HepG2 (cell line): ENCODE data around the gene INAFM1. TPM values are rescaled to one million over a fixed set of nuclear protein-coding genes. Genes with fewer than 3 reads are reported as not detected.

ENCODE experiments used
- ARID4A ChIP-seq: sonication (generic); formaldehyde crosslinking; IDR thresholded peaks from 2 replicates; pipeline ENCODE4 v1.5.0; 2020; ENCODE audit warnings: mild to moderate bottlenecking, missing genetic modification reagents, borderline replicate concordance
- ATF4 ChIP-seq, 2 experiments: fragments of 450-650 bp in 1 of 2; sonication (generic) in 1 of 2; formaldehyde crosslinking; IDR thresholded peaks; 2 replicates each; pipeline versions ENCODE4 v1.5.0 to v1.8.0; 2020 to 2022; ENCODE audit warnings: mild to moderate bottlenecking in 1 of 2, missing genetic modification reagents in 1 of 2
- BORCS8-MEF2B ChIP-seq: sonication (generic); formaldehyde crosslinking; IDR thresholded peaks from 2 replicates; pipeline ENCODE4 v1.8.0; 2022; ENCODE audit warnings: mild to moderate bottlenecking, missing genetic modification reagents
- ELF1 ChIP-seq: sonication (generic); formaldehyde crosslinking; IDR thresholded peaks from 2 replicates; pipeline ENCODE4 v1.4.0; 2020; ENCODE audit warnings: missing genetic modification reagents
- NFKB2 ChIP-seq: sonication (generic); formaldehyde crosslinking; IDR thresholded peaks from 2 replicates; pipeline ENCODE4 v1.4.0; 2020; ENCODE audit warnings: missing genetic modification reagents, borderline replicate concordance
- PHF8 ChIP-seq: sonication (generic); formaldehyde crosslinking; IDR thresholded peaks from 2 replicates; pipeline ENCODE4 v1.5.0; 2020; ENCODE audit warnings: missing genetic modification reagents
- PPARG ChIP-seq: conservative IDR thresholded peaks from 2 replicates; pipeline ENCODE4 v1.6.1; 2016; ENCODE audit warnings: missing biosample characterization, missing genetic modification reagents
- RNF219 ChIP-seq: sonication (generic); formaldehyde crosslinking; IDR thresholded peaks from 2 replicates; pipeline ENCODE4 v1.5.0; 2020; ENCODE audit warnings: mild to moderate bottlenecking, missing genetic modification reagents
- SKI ChIP-seq: fragments of 450-650 bp; IDR thresholded peaks from one replicate; pipeline ENCODE4 v1.6.1; 2018; ENCODE audit warnings: mild to moderate bottlenecking; ENCODE audit not compliant: partially characterized antibody
- SMC3 ChIP-seq: IDR thresholded peaks from 2 replicates; pipeline ENCODE4 v1.6.1; 2011; ENCODE audit warnings: low read length, improper control_type of control experiment
- SOX5 ChIP-seq: IDR thresholded peaks from 2 replicates; pipeline ENCODE4 v1.6.1; 2016; ENCODE audit warnings: borderline replicate concordance
- SOX6 ChIP-seq, 2 experiments: fragments of 450-650 bp in 1 of 2; sonication (generic) in 1 of 2; formaldehyde crosslinking in 1 of 2; IDR thresholded peaks; 2 replicates each; pipeline versions ENCODE4 v1.4.0 to v1.6.1; 2017 to 2020; ENCODE audit warnings: antibody characterized with exemption in 1 of 2, mild to moderate bottlenecking in 1 of 2, missing genetic modification reagents in 1 of 2
- ZBTB14 ChIP-seq: sonication (generic); formaldehyde crosslinking; IDR thresholded peaks from 2 replicates; pipeline ENCODE4 v1.4.0; 2020; ENCODE audit warnings: missing genetic modification reagents
- ZBTB46 ChIP-seq: sonication (generic); formaldehyde crosslinking; IDR thresholded peaks from 2 replicates; pipeline ENCODE4 v1.4.0; 2020; ENCODE audit warnings: mild to moderate bottlenecking, missing genetic modification reagents, borderline replicate concordance
- ZNF614 ChIP-seq: IDR thresholded peaks from 2 replicates; pipeline ENCODE4 v1.6.1; 2018; ENCODE audit warnings: missing biosample characterization, missing genetic modification reagents, inconsistent platforms, borderline replicate concordance
- ZNF749 ChIP-seq: sonication (generic); formaldehyde crosslinking; IDR thresholded peaks from 2 replicates; pipeline ENCODE4 v1.8.0; 2022; ENCODE audit warnings: mild to moderate bottlenecking, missing genetic modification reagents, moderate library complexity, borderline replicate concordance
- polyA plus RNA-seq, 8 experiments: library from polyadenylated mRNA; depleted of rRNA in 3 of 8; stranded (reverse) in 7 of 8; unstranded in 1 of 8; fragments of >200 nt; fragmentation: Illumina TruSeq in 4 of 8; extraction: Trizol in 4 of 8; gene quantifications; 2 replicates each; pipeline versions ENCODE4 v1.2.1 to v1.2.3, GENCODE V29; 2011 to 2016; ENCODE audit warnings: low read depth in 4 of 8, missing spikeins in 1 of 8, mixed read lengths in 1 of 8; ENCODE audit not compliant: insufficient read depth in 1 of 8
- total RNA-seq, 5 experiments: library from RNA; depleted of rRNA; stranded (reverse); fragments of >200 nt; fragmentation: Illumina TruSeq; extraction: Trizol; gene quantifications; 2 replicates each; pipeline ENCODE4 v1.2.3, GENCODE V29; 2016; ENCODE audit warnings: low read depth in 1 of 5

The INAFM1 gene
- total and polyA plus RNA-seq, 2 of the 13 experiments (the other 11 are each of a cell fraction or from before 2014, with no cell fraction given): 0.88 to 1.9 TPM

GRCh38 chr19:47310819-47311218 lies 36.1 kb downstream of the INAFM1 start (continued):
- no peak for TF ChIP-seq ZBTB14 (CRISPR knock-in tag)
- TF ChIP-seq ZNF749 (CRISPR knock-in tag): no peak
- no peak for TF ChIP-seq BORCS8-MEF2B (CRISPR knock-in tag)
- no peak for TF ChIP-seq NFKB2 (CRISPR knock-in tag)
- peak; percentile 25; the same call in 1 of the 2 replicates for TF ChIP-seq ARID4A (CRISPR knock-in tag)
- no peak for TF ChIP-seq ZNF614 (CRISPR knock-in tag)
- peak; percentile 11; the same call in 1 of the 2 replicates for TF ChIP-seq SMC3
- TF ChIP-seq ELF1 (CRISPR knock-in tag): no peak
- TF ChIP-seq RNF219 (CRISPR knock-in tag): 0 out of 2 replicates have a peak, but pooled peaks have one; percentile 39
- no peak for TF ChIP-seq SKI
- no peak for TF ChIP-seq SOX5 (CRISPR knock-in tag)
- TF ChIP-seq PHF8 (CRISPR knock-in tag): no peak
- 0 out of 2 replicates have a peak, but pooled peaks have one; percentile 41 for TF ChIP-seq PPARG (CRISPR knock-in tag)
- TF ChIP-seq ZBTB46 (CRISPR knock-in tag): no peak
- TF ChIP-seq SOX6 (IDR thresholded peaks at IDR 0.05): no peak
- TF ChIP-seq SOX6 (CRISPR knock-in tag; IDR thresholded peaks at IDR 0.05): peak; percentile 39; the same call in 1 of the 2 replicates
- peak in 1 of 2 experiments; percentile 99; a peak in 2 of 4 replicates for TF ChIP-seq ATF4 (CRISPR knock-in tag; IDR thresholded peaks at IDR 0.05)
